Retinal pigment epithelial cell (primary cell): ENCODE data around the gene NKX6-2.
A peak's percentile ranks its signal among the peaks of the same experiment; 100 is the strongest.
"Not testable (repeated sequence)": the region's sequence is repeated elsewhere in the genome, so short reads cannot be mapped to it uniquely, and the experiment has no call there.

ENCODE experiments used
- DNase-seq: peaks from one replicate; pipeline ENCODE4 v3.0.0-alpha.2; 2010; ENCODE audit warnings: low read depth
- H3K4me3 ChIP-seq: 2 replicates; pipeline ENCODE4 v1.5.1; 2011; ENCODE audit warnings: mild to moderate bottlenecking, low read length, control low read depth, moderate library complexity
- CTCF ChIP-seq: conservative IDR thresholded peaks from 2 replicates; pipeline ENCODE4 v1.5.1; 2011; ENCODE audit warnings: low read depth, low read length, control low read depth, inconsistent platforms

NKX6-2 gene

GRCh38 chr10:132746386-132746785 is 39.6 kb downstream of the NKX6-2 start:
- no peak for DNase-seq
- no peak for TF ChIP-seq CTCF
- H3K4me3 ChIP-seq = no peak overlapping the region

DNA sequence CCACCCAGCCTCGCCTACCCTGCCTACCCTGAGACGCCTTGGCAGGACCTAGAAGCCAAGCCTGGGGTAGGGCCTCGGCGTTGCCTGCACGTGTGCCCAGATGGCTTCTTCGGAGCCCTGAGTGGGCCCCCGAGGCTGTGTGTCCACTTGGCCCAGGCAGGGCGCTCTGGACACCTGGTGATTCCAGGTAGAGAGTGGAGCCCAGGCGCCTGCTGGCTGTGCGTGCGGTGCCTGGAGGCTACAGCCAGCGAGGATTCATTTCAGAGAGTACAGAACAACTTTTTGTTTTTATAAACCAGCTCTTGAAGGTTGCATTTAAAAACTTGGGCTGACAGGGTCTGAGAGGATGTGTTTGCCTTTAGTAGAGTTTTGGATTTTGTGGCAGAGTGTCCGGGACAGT is 40.0 kb downstream of the NKX6-2 start:
- no peak overlapping the region for H3K4me3 ChIP-seq
- TF ChIP-seq CTCF = no peak

DNA sequence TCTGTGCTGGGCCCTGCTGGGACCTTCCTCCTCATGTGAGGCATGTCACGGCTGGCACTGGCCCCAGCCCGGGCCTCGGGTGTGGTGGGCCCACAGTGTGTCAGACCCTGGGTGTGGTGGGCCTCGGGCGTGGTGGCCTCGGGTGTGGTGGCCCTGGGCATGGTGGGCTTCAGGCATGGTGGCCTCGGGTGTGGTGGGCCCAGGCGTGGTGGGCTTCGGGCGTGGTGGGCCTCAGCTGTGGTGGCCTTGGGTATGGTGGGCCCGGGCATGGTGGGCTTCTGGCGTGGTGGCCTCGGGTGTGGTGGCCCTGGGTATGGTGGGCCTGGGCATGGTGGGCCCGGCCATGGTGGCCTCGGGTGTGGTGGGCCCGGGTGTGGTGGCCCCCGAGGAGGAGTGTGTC is 40.4 kb downstream of the NKX6-2 start:
- no peak for DNase-seq
- no peak overlapping the region for H3K4me3 ChIP-seq
- no peak for TF ChIP-seq CTCF

More for the DNA sequence above, 40.0 kb downstream of the NKX6-2 start:
- no peak for DNase-seq

DNA sequence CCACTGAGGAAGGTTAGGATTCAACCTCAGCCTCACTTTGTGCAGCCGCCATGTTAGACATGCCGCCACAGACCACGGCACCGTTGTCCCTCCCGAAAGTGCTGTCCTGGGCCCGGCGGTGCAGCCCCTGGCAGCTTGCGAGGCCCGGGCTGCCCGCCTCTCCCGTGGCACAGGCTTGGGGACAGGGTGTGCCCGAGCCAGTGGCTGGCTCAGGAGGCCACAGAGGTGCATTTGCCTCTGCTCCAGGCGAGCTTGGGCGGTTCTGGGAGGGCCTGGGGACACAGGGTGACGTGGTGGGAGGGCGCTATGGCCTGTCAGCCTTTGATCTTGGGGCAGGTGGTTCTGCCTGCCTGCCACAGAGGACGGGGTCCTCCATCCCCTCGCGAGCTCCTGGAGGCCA is 41.1 kb downstream of the NKX6-2 start:
- no peak overlapping the region for H3K4me3 ChIP-seq
- no peak for TF ChIP-seq CTCF
- no peak for DNase-seq

DNA sequence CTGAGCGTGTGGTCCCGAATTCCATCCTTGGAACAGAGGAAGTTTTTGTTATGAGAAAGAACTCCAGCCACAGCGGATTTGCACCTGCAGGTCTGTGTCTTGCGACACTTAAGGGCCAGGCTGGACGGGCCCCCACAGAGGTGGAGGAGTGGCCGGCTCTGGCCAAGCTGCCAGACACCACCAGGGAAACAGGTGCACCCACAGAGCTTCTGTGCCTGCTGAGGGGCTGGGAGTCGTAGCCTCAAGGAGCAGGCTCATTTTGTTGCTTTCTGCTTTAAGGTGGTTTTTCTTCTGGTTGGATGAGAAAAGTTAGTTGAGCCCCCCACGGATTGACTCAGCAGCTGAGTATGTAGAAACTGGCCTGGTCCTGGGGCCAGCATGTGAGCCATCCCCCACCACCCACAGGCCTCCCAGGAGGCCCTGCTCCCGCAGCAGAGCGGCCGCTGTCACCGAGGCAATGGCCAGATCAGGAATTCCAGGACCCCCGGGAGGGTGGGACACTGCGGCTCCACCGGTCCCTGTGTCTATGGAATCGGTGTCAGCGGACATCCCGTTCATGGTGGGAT is 41.9 kb downstream of the NKX6-2 start:
- DNase-seq = no peak
- H3K4me3 ChIP-seq = no peak overlapping the region
- TF ChIP-seq CTCF = no peak

DNA sequence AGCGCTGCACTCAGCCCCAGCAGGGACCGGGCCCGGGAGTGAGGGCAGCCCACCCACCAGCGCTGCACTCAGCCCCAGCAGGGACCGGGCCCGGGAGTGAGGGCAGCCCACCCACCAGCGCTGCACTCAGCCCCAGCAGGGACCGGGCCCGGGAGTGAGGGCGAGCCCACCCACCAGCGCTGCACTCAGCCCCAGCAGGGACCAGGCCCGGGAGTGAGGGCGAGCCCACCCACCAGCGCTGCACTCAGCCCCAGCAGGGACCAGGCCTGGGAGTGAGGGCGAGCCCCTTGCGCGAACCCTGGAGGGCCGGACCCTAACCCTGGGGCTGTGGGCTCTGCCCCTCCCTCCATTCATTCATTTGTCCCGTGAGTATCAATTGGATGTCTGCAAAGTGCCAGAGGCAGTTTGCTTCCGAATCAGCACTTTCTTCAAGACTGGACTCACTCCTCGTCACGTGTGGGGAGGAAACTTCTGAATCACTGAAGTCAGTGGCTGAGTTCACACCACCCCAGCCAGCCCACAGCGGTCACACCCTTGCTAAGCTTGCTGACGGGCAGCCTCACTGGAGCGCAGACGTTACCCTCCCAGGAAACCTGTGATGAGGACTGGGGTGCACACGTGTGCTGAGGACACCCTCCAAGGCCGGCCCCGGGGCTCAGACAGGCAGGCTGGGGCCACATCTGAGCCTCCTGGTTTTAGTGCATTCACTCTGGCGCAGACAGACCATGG is 42.6 kb downstream of the NKX6-2 start:
- DNase-seq = peak; percentile 60
- H3K4me3 ChIP-seq = not testable (repeated sequence)

GRCh38 chr10:132742837-132743194 is 43.1 kb downstream of the NKX6-2 start:
- no peak for DNase-seq
- no peak for TF ChIP-seq CTCF
- no peak overlapping the region for H3K4me3 ChIP-seq
